HUDEP-2 (cell line): ENCODE data around the gene EIF5A.

Experiments
- DNase-seq, 76 experiments: peaks; one replicate each; lab custom pipeline; 2025; ENCODE audit not compliant: unreplicated experiment in 76 of 76; lab: John Stamatoyannopoulos, UW

EIF5A gene

GRCh38 chr17:7311110-7311705 lies 3.8 kb downstream of the EIF5A start:
- DNase-seq = no peak

DNA sequence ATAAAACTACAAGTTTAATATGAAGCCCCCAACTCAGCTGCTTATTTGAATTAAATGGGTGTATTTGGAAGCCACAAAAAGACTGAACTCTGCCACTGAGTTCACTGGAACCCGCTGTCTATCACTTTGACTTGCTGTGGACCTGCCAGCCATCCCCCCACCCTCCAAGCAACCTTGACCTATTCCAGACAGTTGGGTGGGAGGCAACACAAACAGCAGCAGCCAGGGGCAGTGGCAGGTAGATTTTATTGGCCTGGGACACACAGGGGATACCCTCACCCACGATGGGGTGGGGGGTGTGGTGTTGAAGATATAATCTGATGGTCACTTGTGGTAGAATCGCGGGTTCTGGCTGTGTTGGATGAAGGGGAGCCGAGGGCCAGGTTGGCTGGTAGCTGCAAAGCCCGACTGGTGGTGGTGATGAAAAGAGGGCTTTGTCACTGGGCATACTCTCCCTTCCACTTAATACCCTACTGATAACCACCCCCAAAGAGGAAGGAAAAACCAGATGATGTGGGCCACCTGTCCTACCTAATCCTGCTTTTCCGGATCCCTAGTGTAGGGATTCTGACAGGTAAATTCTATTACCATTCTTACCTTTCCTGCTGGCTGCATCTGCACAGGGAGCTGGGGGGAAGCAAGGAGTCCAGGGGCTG lies 5.1 kb downstream of the EIF5A start:
- peak in 1 of 76 experiments; percentile 27 for DNase-seq

DNA sequence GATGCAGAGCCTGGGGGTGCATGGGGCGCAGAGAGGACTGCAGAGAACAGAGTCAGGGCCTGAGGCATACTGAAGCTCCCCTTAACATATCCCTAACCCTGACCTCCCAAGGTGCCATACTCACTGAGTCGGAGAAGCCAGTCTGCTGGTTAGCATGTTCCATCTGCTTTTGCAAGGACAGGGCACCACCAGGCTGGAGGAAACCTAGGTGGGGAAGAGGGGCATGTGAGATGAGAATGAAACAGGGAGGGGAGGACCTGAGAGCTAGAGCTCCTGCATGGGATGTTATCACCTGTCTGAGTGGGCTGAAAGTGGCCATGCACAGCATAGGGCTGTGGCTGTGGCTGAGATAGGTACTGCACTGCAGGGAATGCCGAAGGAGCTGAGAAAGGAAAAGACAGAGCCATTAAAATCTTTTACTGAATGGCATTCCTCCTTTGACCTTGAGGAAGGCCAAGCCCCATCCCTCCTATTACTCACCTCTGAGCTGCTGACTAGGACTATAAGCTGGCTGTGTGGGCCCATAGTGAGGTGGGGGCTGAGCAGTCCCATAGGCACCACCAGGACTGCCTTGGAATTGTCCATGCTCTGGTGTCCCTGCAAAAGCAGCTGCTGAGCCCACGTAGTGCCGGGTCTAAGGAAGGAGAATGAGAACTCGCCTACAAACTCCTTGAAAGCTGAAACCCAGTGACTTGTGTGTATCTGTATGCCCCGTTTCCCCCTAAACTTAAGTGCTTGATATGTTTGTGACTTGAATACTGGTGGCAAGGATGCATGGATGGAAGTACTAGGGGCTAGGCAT lies 5.9 kb downstream of the EIF5A start:
- DNase-seq = peak in 13 of 76 experiments; percentile 8 to 36 (median 20)

DNA sequence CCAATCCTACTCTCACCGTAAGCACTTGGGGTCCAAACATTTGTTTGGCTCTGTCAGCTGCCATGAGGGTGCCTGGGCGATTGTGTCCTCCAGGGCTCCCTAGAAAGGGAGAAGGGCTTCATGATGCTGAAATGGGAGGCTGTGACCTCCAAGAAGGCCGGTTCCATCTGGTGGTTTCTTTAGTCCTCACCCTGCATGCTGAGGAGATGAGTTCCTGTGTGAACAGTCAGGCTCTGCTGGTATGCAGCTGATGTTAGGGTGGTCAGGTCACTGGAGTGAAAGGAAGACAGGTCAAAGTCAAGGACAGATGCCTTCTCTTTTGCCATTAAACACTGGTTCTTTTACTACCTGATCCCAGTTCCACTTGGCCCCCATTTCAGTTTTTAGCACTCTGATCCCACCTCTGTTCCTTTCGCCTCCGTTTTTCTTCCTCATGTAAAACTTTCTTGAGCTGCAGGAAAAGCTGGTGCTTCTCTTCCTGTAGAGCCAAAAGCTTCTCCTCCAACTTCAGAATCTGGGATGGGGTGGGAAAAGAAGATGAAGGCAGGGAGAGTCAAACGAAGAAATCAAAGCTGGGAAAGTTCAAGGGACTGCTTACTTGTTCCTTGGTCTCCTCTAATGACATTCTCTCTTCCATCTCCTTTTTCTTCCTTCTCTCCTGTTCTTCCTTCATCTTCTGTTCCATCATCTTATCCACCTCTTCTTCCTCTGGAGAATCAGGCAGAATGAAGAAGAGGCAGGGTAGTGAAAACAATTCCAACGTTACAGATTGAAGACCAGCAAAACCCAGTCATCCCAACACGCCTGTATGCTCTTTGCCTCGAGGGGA lies 6.7 kb downstream of the EIF5A start:
- DNase-seq = peak in 5 of 76 experiments; percentile 13 to 28 (median 23)

GRCh38 chr17:7314719-7315569 lies 7.5 kb downstream of the EIF5A start, which contains the start of gene GPS2:
GPS2 (minus strand) TSS chr17:7315360; CDS start chr17:7315052, 308 bp downstream.
- DNase-seq = peak in 66 of 76 experiments; percentile 35 to 89 (median 77)

DNA sequence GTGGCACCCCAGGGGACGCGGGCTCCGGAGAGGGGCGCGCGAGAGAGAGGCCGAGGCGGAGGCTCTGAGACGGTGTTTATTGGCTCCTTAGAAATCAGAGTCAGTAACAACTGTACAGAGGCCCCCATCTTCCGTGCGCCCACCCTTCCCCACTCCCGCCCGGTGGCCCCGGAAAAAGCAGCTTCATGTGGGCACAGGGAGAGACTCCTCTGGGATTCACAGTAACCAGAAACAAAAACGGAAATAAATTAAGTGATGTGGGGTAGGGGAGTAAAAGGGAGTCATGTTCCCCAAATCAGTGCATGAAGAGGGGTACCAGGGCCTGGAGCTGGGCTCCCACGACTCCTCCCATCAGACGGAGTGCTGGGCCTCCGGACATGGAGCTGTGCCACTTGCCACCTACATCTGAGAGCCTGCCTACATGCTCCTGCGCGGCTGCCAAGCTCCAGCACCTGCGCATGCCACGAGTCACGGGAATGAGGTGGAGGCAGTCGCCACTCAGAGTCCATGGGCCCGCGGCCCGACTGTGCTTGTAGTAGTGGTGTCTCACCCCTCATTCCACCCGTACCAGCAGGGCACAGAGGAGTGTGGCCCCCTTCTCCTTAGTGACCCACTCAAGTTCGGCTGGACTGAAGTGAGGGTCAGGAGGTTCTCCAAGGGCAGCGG lies 8.3 kb downstream of the EIF5A start:
- no peak for DNase-seq

- no peak for DNase-seq
Measured at GRCh38 chr17:7317161-7317803, 9.9 kb downstream of the EIF5A start.

- no peak for DNase-seq
Measured at GRCh38 chr17:7318121-7318860, 10.9 kb downstream of the EIF5A start.

DNA sequence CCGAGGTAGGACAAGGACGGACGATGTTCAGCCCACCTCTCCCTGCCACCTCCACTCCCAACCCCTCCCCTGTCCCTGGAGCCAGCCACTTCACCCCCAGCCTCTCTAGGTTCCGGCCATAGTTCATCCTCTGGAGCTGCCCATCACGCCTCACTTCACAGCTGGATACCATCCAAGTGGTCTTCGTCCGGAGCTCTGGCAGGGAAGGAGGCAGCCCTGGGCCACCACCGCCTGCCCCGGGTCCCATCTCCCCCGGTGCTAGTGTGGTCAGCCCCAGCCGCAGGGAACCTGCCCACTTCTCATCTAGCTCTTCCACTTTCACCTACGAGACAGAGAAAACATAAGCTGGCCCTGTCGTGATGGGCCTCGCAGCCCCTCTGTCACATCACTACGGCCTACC lies 14.0 kb downstream of the EIF5A start:
- no peak for DNase-seq

- DNase-seq = no peak
Measured at GRCh38 chr17:7322520-7323194, 15.2 kb downstream of the EIF5A start.

GRCh38 chr17:7323731-7324437 lies 16.5 kb downstream of the EIF5A start:
- DNase-seq = peak in 46 of 76 experiments; percentile 1 to 63 (median 28)

DNA sequence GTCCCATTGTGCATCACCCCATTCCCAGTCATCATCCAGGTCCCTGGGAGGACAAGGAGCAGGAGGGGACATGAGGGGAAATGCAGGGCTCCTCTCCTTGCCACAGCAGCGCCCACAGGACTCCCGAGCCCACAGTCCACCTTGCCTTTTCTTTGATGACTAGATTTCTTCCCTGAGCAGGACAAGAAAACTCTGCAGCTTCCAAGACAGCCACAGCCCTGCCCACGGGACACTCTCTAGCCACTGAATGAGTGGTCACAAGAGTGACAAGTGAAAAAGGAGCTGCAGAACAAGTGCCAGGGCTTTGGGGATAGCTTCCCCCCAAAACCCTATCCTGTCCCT lies 17.0 kb downstream of the EIF5A start:
- no peak for DNase-seq

DNA sequence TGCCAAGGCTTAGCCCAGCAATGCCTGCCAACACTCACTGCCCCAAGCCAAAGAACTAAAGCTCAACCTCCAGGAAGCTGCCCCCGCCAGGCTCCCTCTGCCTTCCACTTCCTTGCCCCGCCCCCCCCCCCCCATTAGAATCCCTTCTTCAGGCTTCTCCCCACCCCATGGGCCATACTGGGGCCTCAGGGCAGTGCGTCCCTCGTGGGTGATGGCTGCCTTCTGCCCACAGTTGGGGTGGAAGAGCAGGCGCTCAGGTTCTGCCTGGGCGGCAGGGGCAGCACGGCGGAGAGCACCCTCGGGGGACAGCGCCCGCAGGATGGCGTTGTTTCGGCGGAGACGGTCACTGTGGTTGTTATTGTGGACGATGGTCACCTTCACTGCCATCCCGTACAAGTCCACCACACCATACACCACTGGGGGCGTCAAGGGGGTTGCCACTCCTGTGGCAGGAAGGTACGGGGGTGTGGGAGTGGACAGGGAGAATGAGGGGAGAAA lies 17.7 kb downstream of the EIF5A start:
- no peak for DNase-seq

DNA sequence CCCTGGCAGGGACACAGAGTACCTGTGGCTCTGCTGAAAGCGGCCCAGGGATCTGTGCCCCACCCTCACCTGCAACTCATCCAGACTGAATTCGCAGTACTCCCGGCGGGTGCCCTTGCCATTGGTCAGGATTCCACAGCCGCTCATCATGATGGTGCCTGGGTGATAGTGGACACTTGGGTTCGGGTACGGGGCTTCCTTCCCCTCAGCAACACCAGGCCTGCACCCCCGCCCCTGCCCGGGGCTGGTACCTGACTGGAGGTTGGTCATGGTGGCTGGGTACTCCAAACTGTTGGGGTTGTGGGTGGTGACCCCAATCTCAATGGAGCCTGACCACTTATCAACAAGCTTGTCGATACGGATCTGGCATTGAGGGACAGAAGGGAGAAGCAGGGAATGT lies 18.8 kb downstream of the EIF5A start:
- DNase-seq = no peak

DNA sequence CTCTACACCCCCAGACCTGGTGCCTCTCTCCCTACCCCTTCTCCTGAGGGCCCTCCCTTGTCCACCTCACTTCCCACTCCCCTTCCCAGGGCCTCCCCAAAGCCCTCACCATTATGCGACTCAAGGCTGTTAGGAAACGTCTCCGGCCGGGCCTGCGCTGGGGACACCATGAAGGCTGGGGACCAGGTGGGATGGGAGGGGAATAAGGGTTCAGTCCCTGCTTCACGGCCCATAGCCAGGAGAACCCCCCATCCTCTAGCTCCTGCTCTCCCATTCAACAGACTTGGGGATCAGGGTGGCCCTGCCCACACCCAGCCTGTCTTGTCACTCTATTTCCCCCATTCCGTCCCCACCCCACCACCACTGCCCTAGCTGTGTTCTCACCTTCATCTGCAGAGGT lies 19.6 kb downstream of the EIF5A start:
- no peak for DNase-seq

- DNase-seq = no peak
Measured at GRCh38 chr17:7327501-7327900, 20.1 kb downstream of the EIF5A start.

DNA sequence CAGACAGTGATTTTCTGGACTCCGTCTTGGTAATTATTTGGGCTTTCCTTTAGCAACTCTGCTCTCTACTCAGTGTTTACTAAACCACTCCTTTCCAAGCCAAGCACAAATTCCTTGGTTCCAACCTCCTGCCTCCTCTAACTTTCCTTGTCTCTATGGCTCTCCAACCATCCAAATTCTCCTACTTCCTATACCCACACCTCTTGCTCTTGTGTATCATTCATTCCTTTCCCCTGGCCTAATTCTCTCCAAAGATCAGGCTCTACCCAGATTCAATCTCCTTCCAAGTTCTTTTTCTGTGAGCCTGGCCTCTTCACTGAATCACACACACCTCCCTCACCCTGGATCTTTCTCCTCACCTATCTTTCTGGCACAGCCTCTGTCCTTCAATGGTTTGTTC lies 20.6 kb downstream of the EIF5A start:
- DNase-seq = no peak
